ENCODE data around the gene SORCS1. TPM values are rescaled to one million over a fixed set of nuclear protein-coding genes. Genes with fewer than 3 reads are reported as not detected.

SORCS1 gene
- total and polyA plus RNA-seq, 2 experiments from 2014 or later = 2.9 to 8.9 TPM

GRCh38 chr10:106679314-106679713, 485.2 kb downstream of the SORCS1 start (continued):
- TF ChIP-seq REST (IDR thresholded peaks at IDR 0.05; ENCODE audit: unreplicated experiment) (no peak), ZNF114 (CRISPR knock-in tag; IDR thresholded peaks at IDR 0.05) (no peak)

- no peak overlapping the region for H3K4me3 Mint-ChIP-seq
- no peaks in the 10 kb centered on the region for H3F3A ChIP-seq (replicated peaks; ENCODE audit: low read depth)
- H3K4me1 ChIP-seq (ENCODE audit: insufficient read depth) = peaks cover 11% of the 10 kb centered on the region; the same call in 1 of the 2 replicates
- no peaks in the 10 kb centered on the region for H3K36me3 ChIP-seq (ENCODE audit: insufficient read depth)
- no peaks in the 10 kb centered on the region for H4K20me1 ChIP-seq (replicated peaks; ENCODE audit: insufficient read depth)
- H3K27me3 ChIP-seq (ENCODE audit: insufficient read depth) = no peaks in the 10 kb centered on the region
- peaks cover 6% of the 10 kb centered on the region; the same call in 2 of the 3 replicates for H3K9me3 Mint-ChIP-seq
- no peak overlapping the region for H2AFZ ChIP-seq
- peaks cover 7% of the 10 kb centered on the region; the same call in 2 of the 3 replicates for H3K4me1 Mint-ChIP-seq
- H3K27me3 Mint-ChIP-seq (ENCODE audit: insufficient read depth, low read depth, poor library complexity) = peaks cover 3% of the 10 kb centered on the region
- DNase-seq (ENCODE audit: low spot score) (no peak), ATAC-seq (no peak)
- H3K27ac ChIP-seq (ENCODE audit: low read depth) = no peak overlapping the region
- no peak overlapping the region for H3K4me3 ChIP-seq
- no peak overlapping the region for H3K27ac Mint-ChIP-seq
- no peaks in the 10 kb centered on the region for H3K79me2 ChIP-seq (replicated peaks; ENCODE audit: insufficient read depth)
- H3K36me3 Mint-ChIP-seq (ENCODE audit: low read depth) = peaks cover 9% of the 10 kb centered on the region; the same call in 2 of the 3 replicates
- H3K9me2 ChIP-seq (ENCODE audit: insufficient read depth) = peaks cover 3% of the 10 kb centered on the region; the same call in 1 of the 2 replicates
- no peak overlapping the region for H3K4me2 ChIP-seq
- TF ChIP-seq EZH2 (IDR thresholded peaks at IDR 0.05; ENCODE audit: low read depth, unreplicated experiment) = no peak
- TF ChIP-seq POLR2AphosphoS5 (IDR thresholded peaks at IDR 0.05; ENCODE audit: low read depth) = no peak
- TF ChIP-seq ETS1 (IDR thresholded peaks at IDR 0.05) = no peak
- TF ChIP-seq STAT1 (IDR thresholded peaks at IDR 0.05; ENCODE audit: unreplicated experiment) = no peak
- TF ChIP-seq JUNB (IDR thresholded peaks at IDR 0.05; ENCODE audit: unreplicated experiment) = no peak
- no peak for TF ChIP-seq REST (IDR thresholded peaks at IDR 0.05; ENCODE audit: unreplicated experiment)
- no peak for TF ChIP-seq EZH2phosphoT487 (IDR thresholded peaks at IDR 0.05; ENCODE audit: unreplicated experiment)
- TF ChIP-seq CREB1 (CRISPR knock-in tag; IDR thresholded peaks at IDR 0.05; ENCODE audit: low read depth) = no peak
- TF ChIP-seq CTCF (conservative IDR thresholded peaks at IDR 0.05; ENCODE audit: low read depth in 2 of 2) = no peak
- no peak for TF ChIP-seq ZNF114 (CRISPR knock-in tag; IDR thresholded peaks at IDR 0.05)
Observed at GRCh38 chr10:106672517-106673175, 491.9 kb downstream of the SORCS1 start.

All from GM23338 (cell line).